ENCODE results near the gene REC114. TPM values are rescaled to one million over a fixed set of nuclear protein-coding genes. Genes with fewer than 3 reads are reported as not detected.

The REC114 gene
- total RNA-seq, 1 experiment from 2014 or later = not detected

- CTCF ChIA-PET = no interaction called here
Measured at GRCh38 chr15:73483053-73483452, 40.1 kb downstream of the REC114 start.

DNA sequence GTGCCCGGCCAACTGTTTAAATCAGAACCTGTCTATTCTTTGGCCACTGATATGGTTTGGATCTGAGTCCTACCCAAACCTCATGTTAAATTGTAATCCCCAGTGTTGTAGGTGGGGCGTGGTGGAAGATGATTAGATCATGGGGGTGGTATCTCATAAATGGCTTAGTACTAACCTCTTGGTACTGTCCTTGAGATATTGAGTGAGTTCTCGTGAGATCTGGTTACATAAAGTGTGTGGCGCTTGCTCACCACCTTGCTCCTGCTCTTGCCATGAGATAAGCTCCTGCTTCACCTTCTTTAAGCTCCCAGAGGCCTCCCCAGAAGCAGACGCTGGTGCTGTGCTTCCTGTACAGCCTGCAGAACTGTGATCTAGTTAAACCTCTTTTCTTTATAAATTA, 42.4 kb downstream of the REC114 start:
- ATAC-seq = no peak
- Histone ChIP-seq H3K27ac (ENCODE audit: low read depth, low read length) (no peak overlapping the region), H2AFZ (ENCODE audit: low read depth, low read length, poor library complexity, severe bottlenecking) (no peak overlapping the region), H4K20me1 (ENCODE audit: insufficient read depth) (no peaks in the 10 kb centered on the region), H3K79me2 (ENCODE audit: insufficient read depth, low read length) (no peaks in the 10 kb centered on the region), H3K4me2 (ENCODE audit: low read length) (no peak overlapping the region), H3K4me3 (replicated peaks in 1 of 2; ENCODE audit: low read depth in 1 of 2, low read length in 2 of 2) (no peak overlapping the region), H3K4me1 (ENCODE audit: control insufficient read depth in 1 of 2, insufficient read depth in 2 of 2, low read length in 2 of 2) (no peaks in the 10 kb centered on the region), H3K36me3 (ENCODE audit: control insufficient read depth in 1 of 2, insufficient read depth in 2 of 2, low read length in 2 of 2) (no peaks in the 10 kb centered on the region), H3K9me2 (ENCODE audit: insufficient read depth) (no peaks in the 10 kb centered on the region), H3K27me3 (ENCODE audit: insufficient read depth, low read length) (no peaks in the 10 kb centered on the region), H3K9ac (ENCODE audit: low read length) (no peak overlapping the region), H3K9me3 (ENCODE audit: control insufficient read depth in 1 of 2, insufficient read depth in 1 of 2, low read depth in 1 of 2, low read length in 2 of 2) (no peaks in the 10 kb centered on the region)
- POLR2A ChIA-PET = no interaction called here
- CTCF ChIA-PET = no interaction called here
- no peak for DNase-seq (ENCODE audit: low read depth, low spot score)
- BruUV-seq (replicated peaks) = no TSS peak
- RAD21 ChIA-PET (ENCODE audit: low non-redundant PET in 1 of 2, low total read pairs in 2 of 2, uncharacterized antibody in 2 of 2, unreplicated experiment in 2 of 2) = no interaction called here
- intact Hi-C loops (cut with micrococcal nuclease) = no loop called here
- TF ChIP-seq ZNF274 (IDR thresholded peaks at IDR 0.05; ENCODE audit: low read depth, low read length) (no peak), ATF3 (IDR thresholded peaks at IDR 0.05) (no peak), RAD21 (IDR thresholded peaks at IDR 0.05; ENCODE audit: low read depth) (no peak), SRF (IDR thresholded peaks at IDR 0.05; ENCODE audit: low read depth) (no peak), POLR2AphosphoS5 (IDR thresholded peaks at IDR 0.05; ENCODE audit: low read depth, low read length) (no peak), CEBPB (IDR thresholded peaks at IDR 0.05; ENCODE audit: low read depth) (no peak), TCF7L2 (IDR thresholded peaks at IDR 0.05; ENCODE audit: borderline replicate concordance, extremely low read depth, insufficient read depth, insufficient read length) (no peak), JUND (IDR thresholded peaks at IDR 0.05) (no peak), ELF1 (IDR thresholded peaks at IDR 0.05; ENCODE audit: borderline replicate concordance, low read depth) (no peak)
- TF ChIP-seq, protein P1, sequence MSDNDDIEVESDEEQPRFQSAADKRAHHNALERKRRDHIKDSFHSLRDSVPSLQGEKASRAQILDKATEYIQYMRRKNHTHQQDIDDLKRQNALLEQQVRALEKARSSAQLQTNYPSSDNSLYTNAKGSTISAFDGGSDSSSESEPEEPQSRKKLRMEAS (IDR thresholded peaks at IDR 0.05) = no peak
- TF ChIP-seq, protein P2, sequence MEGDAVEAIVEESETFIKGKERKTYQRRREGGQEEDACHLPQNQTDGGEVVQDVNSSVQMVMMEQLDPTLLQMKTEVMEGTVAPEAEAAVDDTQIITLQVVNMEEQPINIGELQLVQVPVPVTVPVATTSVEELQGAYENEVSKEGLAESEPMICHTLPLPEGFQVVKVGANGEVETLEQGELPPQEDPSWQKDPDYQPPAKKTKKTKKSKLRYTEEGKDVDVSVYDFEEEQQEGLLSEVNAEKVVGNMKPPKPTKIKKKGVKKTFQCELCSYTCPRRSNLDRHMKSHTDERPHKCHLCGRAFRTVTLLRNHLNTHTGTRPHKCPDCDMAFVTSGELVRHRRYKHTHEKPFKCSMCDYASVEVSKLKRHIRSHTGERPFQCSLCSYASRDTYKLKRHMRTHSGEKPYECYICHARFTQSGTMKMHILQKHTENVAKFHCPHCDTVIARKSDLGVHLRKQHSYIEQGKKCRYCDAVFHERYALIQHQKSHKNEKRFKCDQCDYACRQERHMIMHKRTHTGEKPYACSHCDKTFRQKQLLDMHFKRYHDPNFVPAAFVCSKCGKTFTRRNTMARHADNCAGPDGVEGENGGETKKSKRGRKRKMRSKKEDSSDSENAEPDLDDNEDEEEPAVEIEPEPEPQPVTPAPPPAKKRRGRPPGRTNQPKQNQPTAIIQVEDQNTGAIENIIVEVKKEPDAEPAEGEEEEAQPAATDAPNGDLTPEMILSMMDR (IDR thresholded peaks at IDR 0.05 in 2 of 3, conservative IDR thresholded peaks at IDR 0.05 in 1 of 3; ENCODE audit: borderline replicate concordance in 1 of 3, insufficient read depth in 1 of 3, low read depth in 2 of 3, low read length in 2 of 3) = no peak

More at GRCh38 chr15:73483053-73483452, 40.1 kb downstream of the REC114 start:
- H3K9me2 ChIP-seq (ENCODE audit: insufficient read depth) = no peaks in the 10 kb centered on the region
- H3K4me3 ChIP-seq (replicated peaks in 1 of 2; ENCODE audit: low read depth in 1 of 2, low read length in 2 of 2) = no peak overlapping the region
- DNase-seq (ENCODE audit: low read depth, low spot score) (no peak), ATAC-seq (no peak)
- no peak overlapping the region for H3K9ac ChIP-seq (ENCODE audit: low read length)
- no peak overlapping the region for H3K27ac ChIP-seq (ENCODE audit: low read depth, low read length)
- H4K20me1 ChIP-seq (ENCODE audit: insufficient read depth) = no peaks in the 10 kb centered on the region
- TF ChIP-seq JUND (IDR thresholded peaks at IDR 0.05) (no peak), SRF (IDR thresholded peaks at IDR 0.05; ENCODE audit: low read depth) (no peak), EZH2 (IDR thresholded peaks at IDR 0.05) (no peak), TCF7L2 (IDR thresholded peaks at IDR 0.05; ENCODE audit: borderline replicate concordance, extremely low read depth, insufficient read depth, insufficient read length) (no peak), POLR2A (IDR thresholded peaks at IDR 0.05; ENCODE audit: borderline replicate concordance, extremely low read depth, insufficient read depth, insufficient read length) (no peak), ELF1 (IDR thresholded peaks at IDR 0.05; ENCODE audit: borderline replicate concordance, low read depth) (no peak), ZFX (IDR thresholded peaks at IDR 0.05) (no peak), YY1 (IDR thresholded peaks at IDR 0.05; ENCODE audit: extremely low read depth, insufficient replicate concordance, low read depth, low read length) (no peak), FOSL1 (IDR thresholded peaks at IDR 0.05; ENCODE audit: low read depth) (no peak), SIN3A (IDR thresholded peaks at IDR 0.05; ENCODE audit: low read depth) (no peak), CEBPB (IDR thresholded peaks at IDR 0.05; ENCODE audit: low read depth) (no peak)
- TF ChIP-seq, protein P2 (IDR thresholded peaks at IDR 0.05 in 2 of 3, conservative IDR thresholded peaks at IDR 0.05 in 1 of 3; ENCODE audit: borderline replicate concordance in 1 of 3, insufficient read depth in 1 of 3, low read depth in 2 of 3, low read length in 2 of 3) = no peak
- H3K27me3 ChIP-seq (ENCODE audit: insufficient read depth, low read length) = no peaks in the 10 kb centered on the region
- no peaks in the 10 kb centered on the region for H3K4me1 ChIP-seq (ENCODE audit: control insufficient read depth in 1 of 2, insufficient read depth in 2 of 2, low read length in 2 of 2)
- H3K4me2 ChIP-seq (ENCODE audit: low read length) = no peak overlapping the region
- H2AFZ ChIP-seq (ENCODE audit: low read depth, low read length, poor library complexity, severe bottlenecking) = no peak overlapping the region
- RAD21 ChIA-PET (ENCODE audit: low non-redundant PET in 1 of 2, low total read pairs in 2 of 2, uncharacterized antibody in 2 of 2, unreplicated experiment in 2 of 2) = no interaction called here
- POLR2A ChIA-PET = no interaction called here
- H3K36me3 ChIP-seq (ENCODE audit: control insufficient read depth in 1 of 2, insufficient read depth in 2 of 2, low read length in 2 of 2) = no peaks in the 10 kb centered on the region
- H3K79me2 ChIP-seq (ENCODE audit: insufficient read depth, low read length) = no peaks in the 10 kb centered on the region
- BruUV-seq (replicated peaks) = no TSS peak
- no peaks in the 10 kb centered on the region for H3K9me3 ChIP-seq (ENCODE audit: control insufficient read depth in 1 of 2, insufficient read depth in 1 of 2, low read depth in 1 of 2, low read length in 2 of 2)
- intact Hi-C loops (cut with micrococcal nuclease) = no loop called here
